Gastroesophageal sphincter (tissue), 4 donors: ENCODE results near the gene CDH4. TPM values are rescaled to one million over a fixed set of nuclear protein-coding genes. Genes with fewer than 3 reads are reported as not detected.
A peak's percentile ranks its signal among the peaks of the same experiment; 100 is the strongest.

ENCODE experiments used
- ATAC-seq: fragments of 150-250 bp; one replicate; pipeline ENCODE4 v1.9.1; 2016; ENCODE audit warnings: mild to moderate bottlenecking, moderate library complexity
- H3K27ac ChIP-seq, 4 donors: fragments of 200-600 bp; sonication (generic) in 3 of 4; 1 replicate in 3 of 4; 2 replicates in 1 of 4; pipeline ENCODE4 v1.5.1; 2016 to 2019
- H3K27me3 ChIP-seq: fragments of 200-600 bp; sonication (generic); one replicate; pipeline ENCODE4 v1.5.1; 2019
- H3K36me3 ChIP-seq, 2 donors: fragments of 200-600 bp; sonication (generic); one replicate each; pipeline ENCODE4 v1.5.1; 2019; ENCODE audit warnings: control low read depth in 1 of 2
- H3K4me1 ChIP-seq, 3 donors: fragments of 200-600 bp; sonication (generic); 1 replicate in 2 of 3; 2 replicates in 1 of 3; pipeline ENCODE4 v1.5.1; 2016 to 2019; ENCODE audit warnings: control low read depth in 2 of 3
- H3K4me3 ChIP-seq, 2 donors: fragments of 200-600 bp; sonication (generic); one replicate each; pipeline ENCODE4 v1.5.1; 2019; ENCODE audit warnings: mild to moderate bottlenecking in 1 of 2, moderate library complexity in 1 of 2
- H3K9me3 ChIP-seq, 3 donors: fragments of 200-600 bp; sonication (generic); one replicate each; pipeline ENCODE4 v1.5.1; 2017 to 2019; ENCODE audit warnings: control low read depth in 2 of 3
- EP300 ChIP-seq: sonication (generic); formaldehyde crosslinking; IDR thresholded peaks from one replicate; pipeline ENCODE4 v1.6.1; 2017; ENCODE audit warnings: antibody characterized with exemption, mild to moderate bottlenecking
- POLR2A ChIP-seq, 2 donors: fragments of 450-650 bp; IDR thresholded peaks; one replicate each; pipeline ENCODE4 v1.6.1; 2017; ENCODE audit warnings: antibody characterized with exemption in 2 of 2, mild to moderate bottlenecking in 2 of 2, moderate library complexity in 1 of 2
- POLR2AphosphoS5 ChIP-seq: sonication (generic); formaldehyde crosslinking; IDR thresholded peaks from one replicate; pipeline ENCODE4 v1.6.1; 2017; ENCODE audit warnings: antibody characterized with exemption
- WGBS, 2 donors: methylation state at CpG; one replicate each; pipeline ENCODE4 v1.1.5; 2018; ENCODE audit warnings: low coverage in 1 of 2; 5-methylcytosine and 5-hydroxymethylcytosine counted together
- total RNA-seq, 4 donors: library from RNA; depleted of rRNA; stranded (reverse); fragments of >200 nt; gene quantifications; one replicate each; pipeline ENCODE4 v1.1.0, GENCODE V29; 2016
- TF ChIP-seq, protein P1 (sequence below), 4 experiments: fragments of 200-600 bp in 2 of 4; fragments of 450-650 bp in 2 of 4; sonication (generic) in 1 of 4; IDR thresholded peaks; one replicate each; pipeline ENCODE4 v1.5.1; 2017 to 2019; ENCODE audit warnings: antibody characterized with exemption in 4 of 4, mild to moderate bottlenecking in 2 of 4, moderate library complexity in 2 of 4

Gene CDH4
- total RNA-seq, 4 donors from 2014 or later = under 0.01 to 1.5 (median 0.42) TPM; not detected in 1

GRCh38 chr20:61696181-61696735, 444.2 kb downstream of the CDH4 start:
- TF ChIP-seq EP300 = no peak
- TF ChIP-seq POLR2AphosphoS5 = no peak
- TF ChIP-seq POLR2A (IDR thresholded peaks at IDR 0.05) = no peak
- TF ChIP-seq, protein P1, sequence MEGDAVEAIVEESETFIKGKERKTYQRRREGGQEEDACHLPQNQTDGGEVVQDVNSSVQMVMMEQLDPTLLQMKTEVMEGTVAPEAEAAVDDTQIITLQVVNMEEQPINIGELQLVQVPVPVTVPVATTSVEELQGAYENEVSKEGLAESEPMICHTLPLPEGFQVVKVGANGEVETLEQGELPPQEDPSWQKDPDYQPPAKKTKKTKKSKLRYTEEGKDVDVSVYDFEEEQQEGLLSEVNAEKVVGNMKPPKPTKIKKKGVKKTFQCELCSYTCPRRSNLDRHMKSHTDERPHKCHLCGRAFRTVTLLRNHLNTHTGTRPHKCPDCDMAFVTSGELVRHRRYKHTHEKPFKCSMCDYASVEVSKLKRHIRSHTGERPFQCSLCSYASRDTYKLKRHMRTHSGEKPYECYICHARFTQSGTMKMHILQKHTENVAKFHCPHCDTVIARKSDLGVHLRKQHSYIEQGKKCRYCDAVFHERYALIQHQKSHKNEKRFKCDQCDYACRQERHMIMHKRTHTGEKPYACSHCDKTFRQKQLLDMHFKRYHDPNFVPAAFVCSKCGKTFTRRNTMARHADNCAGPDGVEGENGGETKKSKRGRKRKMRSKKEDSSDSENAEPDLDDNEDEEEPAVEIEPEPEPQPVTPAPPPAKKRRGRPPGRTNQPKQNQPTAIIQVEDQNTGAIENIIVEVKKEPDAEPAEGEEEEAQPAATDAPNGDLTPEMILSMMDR (IDR thresholded peaks at IDR 0.05) = no peak
- no peak overlapping the region for H3K4me3 ChIP-seq
- no peaks in the 10 kb centered on the region for H3K9me3 ChIP-seq
- H3K4me1 ChIP-seq = no peaks in the 10 kb centered on the region
- 69% methylated on average over 5 of the region's 10 CpGs; no CpG with 5 or more reads in 1 of the 2 donors for WGBS, 2 donors
- no peak for ATAC-seq
- H3K36me3 ChIP-seq = no peaks in the 10 kb centered on the region
- peaks cover 61% of the 10 kb centered on the region for H3K27me3 ChIP-seq
- no peak overlapping the region for H3K27ac ChIP-seq

GRCh38 chr20:61697666-61698597, 445.9 kb downstream of the CDH4 start:
- no peak overlapping the region for H3K4me3 ChIP-seq
- no peak for TF ChIP-seq POLR2AphosphoS5
- TF ChIP-seq POLR2A (IDR thresholded peaks at IDR 0.05) = peak in 1 of 2 donors; percentile 22
- H3K9me3 ChIP-seq = no peaks in the 10 kb centered on the region
- no peak overlapping the region for H3K27ac ChIP-seq
- peaks cover 61% of the 10 kb centered on the region for H3K27me3 ChIP-seq
- no peaks in the 10 kb centered on the region for H3K36me3 ChIP-seq
- ATAC-seq = no peak
- H3K4me1 ChIP-seq = no peaks in the 10 kb centered on the region
- WGBS, 2 donors = 72 to 93% methylated on average over 3 to 4 of the region's 33 CpGs

- H3K4me1 ChIP-seq = no peaks in the 10 kb centered on the region
- ATAC-seq = no peak
- WGBS, 2 donors = 69 to 75% methylated on average over 5 to 11 of the region's 25 CpGs
- H3K9me3 ChIP-seq = no peaks in the 10 kb centered on the region
- no peak for TF ChIP-seq EP300
- no peak for TF ChIP-seq POLR2AphosphoS5
- TF ChIP-seq, protein P1 (IDR thresholded peaks at IDR 0.05) = no peak
- TF ChIP-seq POLR2A (IDR thresholded peaks at IDR 0.05) = no peak
- peaks cover 54% of the 10 kb centered on the region for H3K27me3 ChIP-seq
- H3K4me3 ChIP-seq = no peak overlapping the region
- no peaks in the 10 kb centered on the region for H3K36me3 ChIP-seq
- no peak overlapping the region for H3K27ac ChIP-seq
Observed at GRCh38 chr20:61698598-61699494, 446.8 kb downstream of the CDH4 start.

GRCh38 chr20:61699495-61700374, 447.7 kb downstream of the CDH4 start:
- H3K9me3 ChIP-seq = no peaks in the 10 kb centered on the region
- H3K4me3 ChIP-seq = no peak overlapping the region
- H3K27ac ChIP-seq = no peak overlapping the region
- 19 to 48% methylated on average over 5 to 7 of the region's 31 CpGs for WGBS, 2 donors
- TF ChIP-seq POLR2AphosphoS5 (no peak), EP300 (no peak), POLR2A (IDR thresholded peaks at IDR 0.05) (no peak)
- TF ChIP-seq, protein P1 (IDR thresholded peaks at IDR 0.05) = no peak
- H3K4me1 ChIP-seq = no peaks in the 10 kb centered on the region
- no peaks in the 10 kb centered on the region for H3K36me3 ChIP-seq
- ATAC-seq = no peak
- peaks cover 52% of the 10 kb centered on the region for H3K27me3 ChIP-seq
